ENCODE data around the gene IL15. TPM values are rescaled to one million over a fixed set of nuclear protein-coding genes. Genes with fewer than 3 reads are reported as not detected.

The IL15 gene
- total and polyA plus RNA-seq, 2 of the 8 experiments (the other 6 are each of a cell fraction or from before 2014, with no cell fraction given): 0.30 to 0.61 TPM

DNA sequence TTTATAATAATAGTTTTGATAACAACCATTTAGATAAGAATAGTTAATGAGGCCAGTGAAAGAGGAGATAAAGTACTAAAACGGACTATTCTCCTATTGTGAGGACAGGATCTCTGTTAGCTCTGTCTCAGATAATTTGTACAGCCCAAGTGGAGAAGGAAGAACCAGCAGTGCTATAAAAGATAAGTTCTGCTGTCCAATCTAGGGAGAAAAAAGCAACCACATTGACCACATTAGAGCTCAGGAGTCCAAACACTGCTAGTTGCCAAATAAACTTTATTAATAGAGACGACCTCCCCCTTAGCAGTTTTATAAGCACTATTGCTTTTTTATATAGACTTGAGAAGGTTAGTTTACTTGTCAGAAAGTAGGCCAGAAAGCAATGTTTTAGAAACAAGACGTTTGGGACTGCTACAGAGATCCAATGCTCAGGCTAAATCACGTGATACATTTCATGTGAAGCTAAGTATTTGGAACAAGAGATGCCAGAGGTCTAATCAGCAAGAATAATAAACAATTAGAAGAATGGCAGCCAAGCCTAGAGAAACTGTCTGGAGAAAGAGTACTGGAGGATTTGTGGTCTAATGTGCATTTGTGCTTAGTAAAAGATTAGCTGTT, 15.9 kb downstream of the IL15 start:
- H3K27ac ChIP-seq (ENCODE audit: low read depth, low read length): no peak overlapping the region
- H3K56ac ChIP-seq (replicated peaks; ENCODE audit: insufficient read length, low read depth, low read length): no peak overlapping the region
- H4K8ac ChIP-seq (ENCODE audit: extremely low read depth, insufficient read depth, low read length): no peak overlapping the region
- no peak for DNase-seq (ENCODE audit: low read depth in 1 of 2, low spot score in 2 of 2)
- H4K91ac ChIP-seq (replicated peaks; ENCODE audit: insufficient read length, low read length): no peak overlapping the region
- no peaks in the 10 kb centered on the region for H3K23me2 ChIP-seq (ENCODE audit: low read depth, low read length)
- H3K79me2 ChIP-seq (ENCODE audit: control insufficient read depth in 1 of 2, insufficient read depth in 2 of 2, low read length in 2 of 2): no peaks in the 10 kb centered on the region
- H4K5ac ChIP-seq (ENCODE audit: insufficient read length, low read depth, low read length): no peak overlapping the region
- H3K79me1 ChIP-seq (ENCODE audit: low read depth, low read length): no peaks in the 10 kb centered on the region
- no peak overlapping the region for H2BK15ac ChIP-seq (ENCODE audit: low read length)
- H3K9ac ChIP-seq (replicated peaks in 1 of 4; ENCODE audit: extremely low read depth in 1 of 4, low read depth in 3 of 4, low read length in 3 of 4): no peak overlapping the region
- no peak overlapping the region for H2BK12ac ChIP-seq (ENCODE audit: low read depth, low read length)
- H3K4me2 ChIP-seq (ENCODE audit: insufficient read depth in 1 of 2, low read depth in 2 of 2, low read length in 2 of 2): no peak overlapping the region
- ChIA-PET CTCF (ENCODE audit: partially characterized antibody) (interaction anchor here (0.6 to 1.4 kb wide), 3 partner anchors 16 to 36 kb away, joined by 3 read pairs; partner anchors contain the start of gene IL15), POLR2A (ENCODE audit: partially characterized antibody) (no interaction called here)
- H2BK120ac ChIP-seq (replicated peaks; ENCODE audit: low read depth, low read length): no peak overlapping the region
- H3K4ac ChIP-seq (replicated peaks; ENCODE audit: insufficient read length, low read depth, low read length): no peak overlapping the region
- 85% methylated on average over 4 of the region's 4 CpGs; no CpG with 5 or more reads in 1 of the 2 experiments for WGBS, 2 experiments (ENCODE audit: extremely low coverage in 1 of 2, insufficient coverage in 1 of 2, insufficient read length in 1 of 2, insufficient replicate concordance in 2 of 2, low coverage in 1 of 2, low lambda C conversion rate in 2 of 2, missing lambda C conversion rate in 1 of 2)
- no peak overlapping the region for H2AK5ac ChIP-seq (ENCODE audit: low read depth, low read length)
- no peak overlapping the region for H2BK5ac ChIP-seq (ENCODE audit: low read depth, low read length)
- H3K27me3 ChIP-seq (replicated peaks in 1 of 4; ENCODE audit: control insufficient read depth in 3 of 4, extremely low read depth in 1 of 4, insufficient read depth in 3 of 4, low read length in 3 of 4): no peaks in the 10 kb centered on the region
- no peak overlapping the region for H3K23ac ChIP-seq (ENCODE audit: insufficient read length)
- no peak overlapping the region for H3K14ac ChIP-seq (ENCODE audit: insufficient read length)
- H2BK20ac ChIP-seq (ENCODE audit: low read length): no peak overlapping the region
- no peak overlapping the region for H3K4me3 ChIP-seq (ENCODE audit: extremely low read depth in 1 of 4, insufficient read depth in 2 of 4, low read depth in 3 of 4, low read length in 4 of 4)
- H3K4me1 ChIP-seq (replicated peaks in 1 of 4; ENCODE audit: control insufficient read depth in 3 of 4, insufficient read depth in 4 of 4, low read length in 3 of 4): no peaks in the 10 kb centered on the region
- H3K18ac ChIP-seq (ENCODE audit: extremely low read depth, low read length): no peak overlapping the region
- H3K9me3 ChIP-seq (ENCODE audit: insufficient read depth in 2 of 2, low read depth in 1 of 2, low read length in 1 of 2): no peaks in the 10 kb centered on the region
- H4K20me1 ChIP-seq (replicated peaks in 1 of 2; ENCODE audit: control insufficient read depth in 1 of 2, insufficient read depth in 2 of 2, low read length in 2 of 2): no peaks in the 10 kb centered on the region
- no peaks in the 10 kb centered on the region for H3K36me3 ChIP-seq (ENCODE audit: control insufficient read depth in 2 of 4, insufficient read depth in 4 of 4, low read length in 3 of 4)
- H2AFZ ChIP-seq (ENCODE audit: low read length): no peak overlapping the region
- no peak for FAIRE-seq
- TF ChIP-seq USF2 (IDR thresholded peaks at IDR 0.05; ENCODE audit: low read length) (no peak), RNF2 (IDR thresholded peaks at IDR 0.05; ENCODE audit: borderline replicate concordance, low read depth, low read length, missing control alignments, poor library complexity, severe bottlenecking) (no peak), JUND (IDR thresholded peaks at IDR 0.05; ENCODE audit: low read length) (no peak), YY1 (IDR thresholded peaks at IDR 0.05; ENCODE audit: low read depth, low read length) (no peak), NANOG (IDR thresholded peaks at IDR 0.05; ENCODE audit: insufficient read depth, low read depth, low read length, poor library complexity, severe bottlenecking) (no peak), BRCA1 (IDR thresholded peaks at IDR 0.05; ENCODE audit: low read depth, low read length) (no peak), EP300 (IDR thresholded peaks at IDR 0.05; ENCODE audit: borderline replicate concordance in 1 of 2, low read depth in 2 of 2, low read length in 2 of 2) (no peak), SP1 (IDR thresholded peaks at IDR 0.05; ENCODE audit: low read depth, low read length) (no peak), POU5F1 (IDR thresholded peaks at IDR 0.05; ENCODE audit: low read depth, low read length) (no peak), SIN3A (conservative IDR thresholded peaks at IDR 0.05 in 1 of 2, IDR thresholded peaks at IDR 0.05 in 1 of 2; ENCODE audit: low read depth in 1 of 2, low read length in 2 of 2) (no peak), ASH2L (IDR thresholded peaks at IDR 0.05; ENCODE audit: low read length) (no peak)

All from H1 (cell line).